Fibroblast of the aortic adventitia (primary cell): Measurements from ENCODE around the gene DENND11. TPM values are rescaled to one million over a fixed set of nuclear protein-coding genes. Genes with fewer than 3 reads are reported as not detected.

Experiments
- DNase-seq: peaks from one replicate; pipeline ENCODE4 v3.0.0-alpha.2; 2010; ENCODE audit warnings: low read depth
- H3K4me3 ChIP-seq: 2 replicates; pipeline ENCODE4 v1.5.1; 2011; ENCODE audit warnings: low read depth, mild to moderate bottlenecking, control low read depth, low read length, moderate library complexity
- CTCF ChIP-seq: IDR thresholded peaks from 2 replicates; pipeline ENCODE4 v1.5.1; 2011; ENCODE audit warnings: mild to moderate bottlenecking, low read length, control low read depth, inconsistent platforms; ENCODE audit not compliant: insufficient read depth
- total RNA-seq: library from RNA; depleted of rRNA; stranded (reverse); fragments of >200 nt; gene quantifications from 2 replicates; pipeline ENCODE4 v1.2.3, GENCODE V29; 2012; ENCODE audit warnings: low replicate concordance

DENND11 gene
- total RNA-seq, 1 donor = 7.6 TPM

- H3K4me3 ChIP-seq = peak within 1 kb of the TSS; percentile 100
- DNase-seq = peak; percentile 97
- peak; percentile 61 for TF ChIP-seq CTCF
These were observed 36.0 kb upstream of the DENND11 start, which contains the start of gene SSBP1 for GRCh38 chr7:141737836-141738591. Gene SSBP1 (plus strand): TSS chr7:141738358. CDS start chr7:141739167, 809 bp downstream.

- TF ChIP-seq CTCF = no peak
- DNase-seq = peak; percentile 11
- H3K4me3 ChIP-seq = peak overlapping the region; percentile 78
These were observed 35.3 kb upstream of the DENND11 start for GRCh38 chr7:141737118-141737835.

- TF ChIP-seq CTCF = no peak
- peak; percentile 12 for DNase-seq
- no peak overlapping the region for H3K4me3 ChIP-seq
These were observed 29.6 kb upstream of the DENND11 start for GRCh38 chr7:141731476-141732149.

- no peak overlapping the region for H3K4me3 ChIP-seq
- DNase-seq = no peak
- TF ChIP-seq CTCF = no peak
These were observed 27.1 kb upstream of the DENND11 start for GRCh38 chr7:141729020-141729419.

- no peak overlapping the region for H3K4me3 ChIP-seq
- DNase-seq = no peak
- TF ChIP-seq CTCF = no peak
These were observed 20.6 kb upstream of the DENND11 start for GRCh38 chr7:141722529-141722928.

- no peak for TF ChIP-seq CTCF
- H3K4me3 ChIP-seq = no peak overlapping the region
- DNase-seq = no peak
These were observed 15.5 kb upstream of the DENND11 start for GRCh38 chr7:141717450-141717849.
